ENCODE measurements around the gene RGS3.

DNA sequence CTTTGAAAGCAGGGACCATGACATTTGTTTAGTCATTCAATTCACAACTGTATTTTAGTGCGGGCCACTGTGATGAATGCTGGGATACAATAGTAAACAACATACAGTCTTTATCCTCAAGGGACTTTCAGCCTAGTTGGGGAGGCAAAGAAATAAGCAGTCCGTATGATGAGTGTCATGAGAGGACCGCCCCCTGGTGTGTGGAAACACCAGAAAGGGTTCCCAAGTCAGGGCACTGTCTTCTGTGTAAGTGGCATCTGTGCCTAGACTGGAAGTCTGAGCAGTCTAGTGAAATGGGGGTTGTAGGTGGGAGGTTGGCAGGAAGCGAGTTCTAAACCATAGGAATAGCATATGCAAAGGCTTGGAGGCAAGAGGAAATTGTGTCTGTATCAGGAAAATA is 46.2 kb upstream of the RGS3 start:
- TF ChIP-seq, protein P1, sequence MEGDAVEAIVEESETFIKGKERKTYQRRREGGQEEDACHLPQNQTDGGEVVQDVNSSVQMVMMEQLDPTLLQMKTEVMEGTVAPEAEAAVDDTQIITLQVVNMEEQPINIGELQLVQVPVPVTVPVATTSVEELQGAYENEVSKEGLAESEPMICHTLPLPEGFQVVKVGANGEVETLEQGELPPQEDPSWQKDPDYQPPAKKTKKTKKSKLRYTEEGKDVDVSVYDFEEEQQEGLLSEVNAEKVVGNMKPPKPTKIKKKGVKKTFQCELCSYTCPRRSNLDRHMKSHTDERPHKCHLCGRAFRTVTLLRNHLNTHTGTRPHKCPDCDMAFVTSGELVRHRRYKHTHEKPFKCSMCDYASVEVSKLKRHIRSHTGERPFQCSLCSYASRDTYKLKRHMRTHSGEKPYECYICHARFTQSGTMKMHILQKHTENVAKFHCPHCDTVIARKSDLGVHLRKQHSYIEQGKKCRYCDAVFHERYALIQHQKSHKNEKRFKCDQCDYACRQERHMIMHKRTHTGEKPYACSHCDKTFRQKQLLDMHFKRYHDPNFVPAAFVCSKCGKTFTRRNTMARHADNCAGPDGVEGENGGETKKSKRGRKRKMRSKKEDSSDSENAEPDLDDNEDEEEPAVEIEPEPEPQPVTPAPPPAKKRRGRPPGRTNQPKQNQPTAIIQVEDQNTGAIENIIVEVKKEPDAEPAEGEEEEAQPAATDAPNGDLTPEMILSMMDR (IDR thresholded peaks at IDR 0.05), result no peak
- TF ChIP-seq POLR2A (IDR thresholded peaks at IDR 0.05), result no peak
